ENCODE data around the gene DNAJA2. TPM values are rescaled to one million over a fixed set of nuclear protein-coding genes. Genes with fewer than 3 reads are reported as not detected.
A peak's percentile ranks its signal among the peaks of the same experiment; 100 is the strongest.

Gene DNAJA2
- total and polyA plus RNA-seq, 12 donors = 34.7 to 96.8 (median 71.4) TPM

GRCh38 chr16:46971271-46971670, 2.2 kb downstream of the DNAJA2 start:
- Histone ChIP-seq H3K36me3 (replicated peaks in 1 of 2) (peaks cover 0 to 40% of the 10 kb centered on the region in 2 donors), H3K9me3 (replicated peaks in 1 of 3) (no peaks in the 10 kb centered on the region), H3K4me1 (replicated peaks in 1 of 2) (peaks cover 45 to 55% of the 10 kb centered on the region in 2 donors), H3K4me3 (no peak overlapping the region), H3K27me3 (no peaks in the 10 kb centered on the region), H3K27ac (peak overlapping the region in 2 of 5 donors; percentile 16 to 97)
- no peak for DNase-seq
- 46 to 66% (median 56%) methylated on average over 7 of the region's 7 CpGs for WGBS, 4 donors
- TF ChIP-seq CTCF (IDR thresholded peaks at IDR 0.05) (no peak), POLR2A (IDR thresholded peaks at IDR 0.05) (no peak)
- intact Hi-C loops (cut with DNase I) = no loop called here

GRCh38 chr16:46970089-46970488, 3.4 kb downstream of the DNAJA2 start:
- peaks cover 44 to 55% of the 10 kb centered on the region in 2 donors for H3K4me1 ChIP-seq (replicated peaks in 1 of 2)
- H3K4me3 ChIP-seq = no peak overlapping the region
- peak; percentile 62 to 90 (median 75) for DNase-seq
- 51 to 59% (median 55%) methylated on average over 2 of the region's 2 CpGs for WGBS, 4 donors
- TF ChIP-seq POLR2A (IDR thresholded peaks at IDR 0.05) (no peak), CTCF (IDR thresholded peaks at IDR 0.05) (no peak)
- peak overlapping the region in 3 of 5 donors; percentile 39 to 63 (median 56) for H3K27ac ChIP-seq
- H3K36me3 ChIP-seq (replicated peaks in 1 of 2) = peaks cover 0 to 52% of the 10 kb centered on the region in 2 donors
- H3K27me3 ChIP-seq = no peaks in the 10 kb centered on the region
- intact Hi-C loops (cut with DNase I) = no loop called here
- no peaks in the 10 kb centered on the region for H3K9me3 ChIP-seq (replicated peaks in 1 of 3)

GRCh38 chr16:46968063-46968435, 5.4 kb downstream of the DNAJA2 start:
- peaks cover 0 to 72% of the 10 kb centered on the region in 2 donors for H3K36me3 ChIP-seq (replicated peaks in 1 of 2)
- DNase-seq = no peak
- H3K9me3 ChIP-seq (replicated peaks in 1 of 3) = no peaks in the 10 kb centered on the region
- WGBS, 4 donors = 87 to 95% (median 90%) methylated on average over 2 of the region's 2 CpGs
- H3K4me1 ChIP-seq (replicated peaks in 1 of 2) = peaks cover 38 to 50% of the 10 kb centered on the region in 2 donors
- H3K4me3 ChIP-seq = no peak overlapping the region
- no peak overlapping the region for H3K27ac ChIP-seq
- H3K27me3 ChIP-seq = no peaks in the 10 kb centered on the region
- intact Hi-C loops (cut with DNase I) = no loop called here
- no peak for TF ChIP-seq CTCF (IDR thresholded peaks at IDR 0.05)
- TF ChIP-seq POLR2A (IDR thresholded peaks at IDR 0.05) = no peak

- Histone ChIP-seq H3K4me1 (replicated peaks in 1 of 2) (peaks cover 18 to 30% of the 10 kb centered on the region in 2 donors), H3K4me3 (no peak overlapping the region), H3K27me3 (no peaks in the 10 kb centered on the region), H3K36me3 (replicated peaks in 1 of 2) (peaks cover 0 to 92% of the 10 kb centered on the region in 2 donors), H3K9me3 (replicated peaks in 1 of 3) (no peaks in the 10 kb centered on the region), H3K27ac (peak overlapping the region; percentile 41 to 74 (median 69))
- peak in 1 of 7 donors; percentile 32 for DNase-seq
- intact Hi-C loops (cut with DNase I) = no loop called here
- no peak for TF ChIP-seq CTCF (IDR thresholded peaks at IDR 0.05)
- no peak for TF ChIP-seq POLR2A (IDR thresholded peaks at IDR 0.05)
- whole genome bisulfite sequencing, 4 donors = 40 to 44% (median 42%) methylated on average over 3 of the region's 3 CpGs
These were observed 10.8 kb downstream of the DNAJA2 start for GRCh38 chr16:46962629-46963028.
